Gastroesophageal sphincter (tissue), 4 donors: ENCODE measurements around the gene ASPG. TPM values are rescaled to one million over a fixed set of nuclear protein-coding genes. Genes with fewer than 3 reads are reported as not detected.

Experiments used
- ATAC-seq: fragments of 150-250 bp; one replicate; pipeline ENCODE4 v1.9.1; 2016; ENCODE audit warnings: mild to moderate bottlenecking, moderate library complexity
- H3K27ac ChIP-seq, 4 donors: fragments of 200-600 bp; sonication (generic) in 3 of 4; 1 replicate in 3 of 4; 2 replicates in 1 of 4; pipeline ENCODE4 v1.5.1; 2016 to 2019
- H3K27me3 ChIP-seq: fragments of 200-600 bp; sonication (generic); one replicate; pipeline ENCODE4 v1.5.1; 2019
- H3K36me3 ChIP-seq, 2 donors: fragments of 200-600 bp; sonication (generic); one replicate each; pipeline ENCODE4 v1.5.1; 2019; ENCODE audit warnings: control low read depth in 1 of 2
- H3K4me1 ChIP-seq, 3 donors: fragments of 200-600 bp; sonication (generic); 1 replicate in 2 of 3; 2 replicates in 1 of 3; pipeline ENCODE4 v1.5.1; 2016 to 2019; ENCODE audit warnings: control low read depth in 2 of 3
- H3K4me3 ChIP-seq, 2 donors: fragments of 200-600 bp; sonication (generic); one replicate each; pipeline ENCODE4 v1.5.1; 2019; ENCODE audit warnings: mild to moderate bottlenecking in 1 of 2, moderate library complexity in 1 of 2
- H3K9me3 ChIP-seq, 3 donors: fragments of 200-600 bp; sonication (generic); one replicate each; pipeline ENCODE4 v1.5.1; 2017 to 2019; ENCODE audit warnings: control low read depth in 2 of 3
- CTCF ChIP-seq, 4 experiments: fragments of 200-600 bp in 2 of 4; fragments of 450-650 bp in 2 of 4; sonication (generic) in 1 of 4; IDR thresholded peaks; one replicate each; pipeline ENCODE4 v1.5.1; 2017 to 2019; ENCODE audit warnings: antibody characterized with exemption in 4 of 4, mild to moderate bottlenecking in 2 of 4, moderate library complexity in 2 of 4
- EP300 ChIP-seq: sonication (generic); formaldehyde crosslinking; IDR thresholded peaks from one replicate; pipeline ENCODE4 v1.6.1; 2017; ENCODE audit warnings: antibody characterized with exemption, mild to moderate bottlenecking
- POLR2A ChIP-seq, 2 donors: fragments of 450-650 bp; IDR thresholded peaks; one replicate each; pipeline ENCODE4 v1.6.1; 2017; ENCODE audit warnings: antibody characterized with exemption in 2 of 2, mild to moderate bottlenecking in 2 of 2, moderate library complexity in 1 of 2
- POLR2AphosphoS5 ChIP-seq: sonication (generic); formaldehyde crosslinking; IDR thresholded peaks from one replicate; pipeline ENCODE4 v1.6.1; 2017; ENCODE audit warnings: antibody characterized with exemption
- WGBS, 2 donors: methylation state at CpG; one replicate each; pipeline ENCODE4 v1.1.5; 2018; ENCODE audit warnings: low coverage in 1 of 2; 5-methylcytosine and 5-hydroxymethylcytosine counted together
- total RNA-seq, 4 donors: library from RNA; depleted of rRNA; stranded (reverse); fragments of >200 nt; gene quantifications; one replicate each; pipeline ENCODE4 v1.1.0, GENCODE V29; 2016

ASPG gene
- total RNA-seq, 4 donors from 2014 or later: 0.13 to 1.1 TPM; not detected in 2

GRCh38 chr14:104095426-104096310 is 10.2 kb downstream of the ASPG start:
- H3K4me1 ChIP-seq: peaks cover 0 to 7% (median 0%) of the 10 kb centered on the region in 3 donors
- H3K36me3 ChIP-seq: no peaks in the 10 kb centered on the region
- peaks cover 51% of the 10 kb centered on the region for H3K27me3 ChIP-seq
- TF ChIP-seq CTCF (IDR thresholded peaks at IDR 0.05) (no peak), POLR2A (IDR thresholded peaks at IDR 0.05) (no peak), POLR2AphosphoS5 (no peak), EP300 (no peak)
- no peak for ATAC-seq
- WGBS, 2 donors: 80 to 98% methylated on average over 1 to 6 of the region's 31 CpGs
- H3K4me3 ChIP-seq: no peak overlapping the region
- no peak overlapping the region for H3K27ac ChIP-seq
- H3K9me3 ChIP-seq: no peaks in the 10 kb centered on the region

GRCh38 chr14:104096318-104096717 is 10.8 kb downstream of the ASPG start:
- WGBS, 2 donors: no CpG with 5 or more reads among the region's 14 CpGs
- TF ChIP-seq CTCF (IDR thresholded peaks at IDR 0.05) (no peak), POLR2A (IDR thresholded peaks at IDR 0.05) (no peak), POLR2AphosphoS5 (no peak), EP300 (no peak)
- peaks cover 50% of the 10 kb centered on the region for H3K27me3 ChIP-seq

GRCh38 chr14:104096751-104097700 is 11.5 kb downstream of the ASPG start:
- no peak for TF ChIP-seq POLR2AphosphoS5
- TF ChIP-seq EP300: no peak
- no peak for TF ChIP-seq POLR2A (IDR thresholded peaks at IDR 0.05)
- no peak for TF ChIP-seq CTCF (IDR thresholded peaks at IDR 0.05)
- no peak overlapping the region for H3K27ac ChIP-seq
- H3K36me3 ChIP-seq: no peaks in the 10 kb centered on the region
- peaks cover 43% of the 10 kb centered on the region for H3K27me3 ChIP-seq
- no peak for ATAC-seq
- H3K4me1 ChIP-seq: peaks cover 0 to 7% (median 0%) of the 10 kb centered on the region in 3 donors
- H3K4me3 ChIP-seq: no peak overlapping the region
- 40% methylated on average over 1 of the region's 25 CpGs; no CpG with 5 or more reads in 1 of the 2 donors for WGBS, 2 donors
- no peaks in the 10 kb centered on the region for H3K9me3 ChIP-seq

More at GRCh38 chr14:104096318-104096717, 10.8 kb downstream of the ASPG start:
- ATAC-seq: no peak
- H3K4me3 ChIP-seq: no peak overlapping the region
- no peak overlapping the region for H3K27ac ChIP-seq
- peaks cover 0 to 7% (median 0%) of the 10 kb centered on the region in 3 donors for H3K4me1 ChIP-seq
- no peaks in the 10 kb centered on the region for H3K36me3 ChIP-seq
- H3K9me3 ChIP-seq: no peaks in the 10 kb centered on the region

- Histone ChIP-seq H3K4me1 (peaks cover 0 to 7% (median 0%) of the 10 kb centered on the region in 3 donors), H3K36me3 (no peaks in the 10 kb centered on the region), H3K4me3 (no peak overlapping the region), H3K27ac (no peak overlapping the region), H3K27me3 (peaks cover 29% of the 10 kb centered on the region), H3K9me3 (no peaks in the 10 kb centered on the region)
- no CpG with 5 or more reads among the region's 25 CpGs for WGBS, 2 donors
- no peak for ATAC-seq
- TF ChIP-seq CTCF (IDR thresholded peaks at IDR 0.05) (no peak), POLR2A (IDR thresholded peaks at IDR 0.05) (no peak), EP300 (no peak), POLR2AphosphoS5 (no peak)
Observed at GRCh38 chr14:104098272-104099095, 13.0 kb downstream of the ASPG start.
